HG03095 (cell line): Measurements from ENCODE around the gene EHMT1.

Source experiments
- ATAC-seq: cut with Tn5 transposase; IDR thresholded peaks from one replicate; pipeline ENCODE4 v1.9.1; 2021; ENCODE audit warnings: moderate library complexity; ENCODE audit not compliant: unreplicated experiment

Gene EHMT1

DNA sequence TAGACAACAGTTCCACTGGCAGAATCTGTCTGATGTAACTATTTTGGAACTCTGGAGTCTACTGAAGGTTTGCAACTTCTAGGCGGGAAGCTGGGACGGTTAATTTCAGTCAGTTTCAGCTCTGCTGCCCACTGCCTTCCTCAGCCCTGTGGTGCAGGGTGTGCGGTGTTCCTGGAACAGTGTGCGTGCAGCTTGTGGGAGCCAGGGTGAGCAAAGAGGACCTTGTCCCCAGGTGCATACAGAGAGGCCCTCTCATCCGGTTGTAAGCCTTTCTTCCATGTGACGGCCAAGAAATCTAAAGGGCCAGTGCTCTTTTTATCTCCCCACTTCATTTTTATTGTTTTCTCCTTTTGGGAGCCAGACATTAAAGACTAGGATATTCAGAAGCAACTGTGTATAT is 114.6 kb downstream of the EHMT1 start:
- no peak for ATAC-seq

DNA sequence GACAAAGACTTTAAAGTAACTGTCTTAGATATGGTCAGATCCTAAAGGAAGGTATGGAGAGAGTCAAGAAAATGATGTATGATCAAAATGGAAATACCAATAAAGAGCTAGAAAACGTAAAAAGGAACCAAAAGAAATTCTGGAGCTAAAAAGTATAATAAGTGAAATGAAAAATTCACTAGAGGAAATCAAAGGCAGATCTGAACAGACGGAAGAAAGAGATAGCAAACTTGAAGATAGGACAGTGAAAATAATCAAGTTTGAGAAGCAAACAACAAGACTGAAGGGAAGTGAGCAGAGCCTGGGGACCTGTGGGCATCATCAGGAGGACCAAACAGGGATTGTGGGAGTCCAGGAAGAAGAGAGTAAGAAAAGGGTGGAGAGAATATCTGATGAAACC is 115.4 kb downstream of the EHMT1 start:
- no peak for ATAC-seq

DNA sequence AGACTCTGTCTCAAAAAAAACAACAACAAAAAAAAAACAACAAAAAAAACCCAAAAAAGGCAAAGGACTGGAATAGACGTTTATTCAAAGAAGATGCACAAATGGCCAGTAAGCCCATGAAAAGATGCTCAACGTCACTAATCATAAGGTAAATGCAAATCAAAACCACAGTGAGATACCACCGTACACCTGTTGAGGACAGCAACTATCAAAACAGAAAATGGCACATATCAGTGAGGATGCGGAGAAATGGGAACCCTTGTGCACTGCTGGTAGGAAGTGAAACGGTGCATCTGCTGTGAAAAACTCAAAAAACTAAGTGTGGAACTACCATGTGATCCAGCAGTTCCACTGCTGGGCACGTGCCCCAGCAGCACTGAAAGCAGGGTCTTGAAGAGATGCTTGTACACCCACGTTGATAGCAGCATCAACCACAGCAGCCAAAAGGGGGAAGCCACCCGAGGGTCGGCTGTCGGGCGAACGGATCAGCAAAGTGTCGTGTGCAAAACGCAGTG is 119.4 kb downstream of the EHMT1 start:
- ATAC-seq: peak; percentile 75

DNA sequence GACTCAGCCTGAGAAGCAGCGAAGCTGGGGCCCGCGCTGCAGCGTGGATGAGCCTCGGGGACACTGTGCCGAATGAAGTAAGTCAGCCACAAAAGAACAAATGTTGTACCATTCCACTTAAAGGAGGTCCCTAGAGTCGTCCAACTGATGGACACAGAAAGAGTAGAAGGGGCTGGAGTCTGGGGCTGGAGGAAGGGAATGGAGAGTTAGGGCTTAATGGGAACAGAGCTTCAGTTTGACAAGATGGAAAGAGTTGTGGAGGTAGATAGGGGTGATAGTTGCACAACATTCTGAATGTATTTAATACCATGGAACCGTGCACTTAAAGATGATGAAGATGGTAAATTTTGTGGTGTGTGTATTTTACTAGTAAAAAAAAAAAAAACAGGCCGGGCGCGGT is 119.9 kb downstream of the EHMT1 start:
- no peak for ATAC-seq

DNA sequence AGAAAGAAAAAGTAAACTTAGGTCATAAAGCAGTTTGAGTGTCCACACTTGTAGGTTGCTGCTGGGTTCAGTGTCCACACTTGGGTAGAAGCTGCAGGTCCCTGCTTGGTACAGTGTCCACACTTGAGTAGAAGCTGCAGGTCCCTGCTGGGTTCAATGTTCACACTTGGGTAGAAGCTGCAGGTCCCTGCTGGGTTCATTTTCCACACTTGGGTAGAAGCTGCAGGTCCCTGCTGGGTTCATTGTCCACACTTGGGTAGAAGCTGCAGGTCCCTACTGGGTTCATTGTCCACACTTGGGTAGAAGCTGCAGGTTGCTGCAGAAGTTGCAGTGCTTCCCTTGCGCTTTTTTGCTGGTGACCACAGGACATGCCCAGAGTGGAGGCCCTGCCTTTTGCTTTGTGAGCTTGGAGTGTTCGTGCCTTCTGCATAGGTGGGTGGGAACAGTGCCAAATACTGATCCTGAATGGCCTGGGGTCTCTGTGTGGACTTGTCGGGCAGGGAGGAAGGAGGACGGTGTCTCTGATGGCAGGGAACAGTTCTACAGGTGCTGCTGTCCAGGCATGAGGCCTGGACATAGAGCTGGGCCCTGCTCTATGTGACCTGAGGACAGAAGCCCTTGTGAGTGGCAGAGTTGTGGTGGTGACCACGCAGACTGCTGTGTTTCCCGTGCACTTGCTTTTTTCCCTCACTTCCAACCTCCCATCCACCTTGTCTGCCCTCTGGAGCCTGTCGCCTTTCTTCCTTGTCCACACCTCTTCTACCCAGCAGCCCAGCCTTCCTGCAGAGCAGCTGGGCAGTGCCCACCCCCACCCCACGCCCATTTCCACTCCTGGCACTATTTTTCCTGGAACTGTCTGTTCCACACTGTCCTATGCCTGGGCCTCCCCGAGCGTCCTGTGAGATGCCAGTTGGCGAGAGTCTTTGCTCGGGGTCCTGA is 120.8 kb downstream of the EHMT1 start:
- ATAC-seq: no peak

DNA sequence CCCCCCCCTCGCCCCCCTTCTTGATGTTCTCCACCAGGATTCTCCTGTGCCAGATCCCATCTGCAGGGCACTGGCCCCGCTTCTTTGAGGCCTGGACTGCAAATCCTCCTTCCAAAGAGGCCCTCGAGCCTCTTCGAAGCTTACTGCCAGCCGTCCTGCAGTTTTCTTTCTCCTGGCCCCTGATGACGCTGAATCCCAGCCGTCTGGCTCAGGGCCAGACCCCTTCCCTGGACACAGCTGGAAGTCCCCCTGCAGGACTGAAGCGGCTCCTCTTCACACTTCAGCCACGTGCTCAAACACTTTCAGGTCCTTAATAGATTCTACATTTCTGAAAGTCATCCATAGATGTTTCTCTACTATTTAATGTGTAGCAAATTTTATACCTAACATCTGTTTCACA is 121.5 kb downstream of the EHMT1 start:
- ATAC-seq: no peak

DNA sequence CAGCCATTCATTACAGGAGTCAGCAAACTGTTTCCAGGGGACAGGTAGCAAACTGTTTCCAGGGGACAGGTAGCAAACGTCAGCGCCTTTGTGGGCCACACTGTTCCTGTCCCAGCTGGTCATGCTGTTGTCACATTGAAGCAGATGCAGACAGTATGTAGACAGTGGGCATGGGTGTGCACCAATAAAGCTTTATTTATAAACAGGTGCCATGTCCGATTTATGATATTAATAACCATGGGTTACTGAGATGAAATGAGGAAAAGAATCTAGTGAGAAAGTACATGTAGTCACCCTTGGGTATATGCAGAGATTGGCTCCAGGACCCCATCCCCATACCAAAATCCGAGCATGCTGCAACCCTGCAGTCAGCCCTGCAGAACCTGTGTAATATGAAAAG is 122.5 kb downstream of the EHMT1 start:
- ATAC-seq: no peak

DNA sequence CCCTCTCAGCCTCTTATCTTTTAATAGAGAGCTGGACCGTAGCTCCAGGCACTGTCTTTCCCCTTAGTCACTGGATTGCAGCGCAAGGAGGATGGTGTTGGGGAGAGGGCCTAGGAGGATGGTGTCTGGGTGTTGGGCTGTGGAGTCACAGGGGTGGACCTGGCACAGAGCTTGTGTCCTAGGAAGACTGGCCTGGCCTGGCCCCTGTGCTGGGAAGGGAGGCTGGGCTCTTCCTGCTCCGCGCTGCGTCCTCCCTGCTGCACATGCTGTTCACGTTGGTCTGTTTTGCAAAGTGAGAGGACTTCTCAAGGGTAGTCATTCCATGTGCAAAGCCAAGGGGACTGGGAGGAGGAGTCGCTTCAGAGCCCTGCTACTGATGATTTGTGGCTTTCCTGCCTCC is 123.9 kb downstream of the EHMT1 start:
- no peak for ATAC-seq

DNA sequence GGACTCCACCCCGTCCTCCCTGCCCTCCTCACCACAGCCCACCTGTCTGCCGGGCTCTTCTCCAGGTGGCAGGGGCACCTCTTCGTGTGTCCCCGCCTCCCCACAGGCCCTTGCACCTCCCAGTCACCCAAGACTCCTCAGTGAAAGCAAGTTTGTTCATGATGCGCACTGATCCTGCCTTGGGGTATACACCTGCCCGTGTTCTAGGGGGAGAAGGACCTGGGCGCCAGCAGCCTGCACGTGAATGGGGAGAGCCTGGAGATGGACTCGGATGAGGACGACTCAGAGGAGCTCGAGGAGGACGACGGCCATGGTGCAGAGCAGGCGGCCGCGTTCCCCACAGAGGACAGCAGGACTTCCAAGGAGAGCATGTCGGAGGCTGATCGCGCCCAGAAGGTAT is 124.9 kb downstream of the EHMT1 start:
- ATAC-seq: no peak

DNA sequence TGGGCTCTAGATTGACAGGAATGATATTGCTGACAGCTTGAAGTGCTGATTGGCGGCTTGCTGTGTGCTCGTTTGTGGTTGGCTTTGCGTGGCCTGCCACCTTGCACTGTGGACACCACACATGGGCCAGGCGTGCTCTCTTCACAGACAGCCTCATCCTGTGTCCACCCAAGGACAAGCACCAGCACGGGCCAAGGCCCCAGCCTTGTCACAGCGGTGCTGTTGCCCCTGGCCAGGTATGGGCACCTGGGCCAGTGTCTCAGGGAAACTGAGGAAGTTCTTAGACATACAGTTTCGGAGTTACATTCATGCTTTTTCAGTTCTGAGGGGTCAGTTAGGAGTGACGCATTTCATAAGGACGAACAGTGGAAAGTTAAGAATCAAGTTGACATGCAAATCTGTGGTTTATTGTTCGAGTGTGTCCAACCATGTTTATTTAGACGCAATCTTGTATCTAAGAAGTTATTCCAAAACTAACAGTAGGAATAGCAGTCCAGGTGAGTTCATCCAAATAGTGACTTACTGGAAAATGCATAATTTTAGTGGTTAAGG is 125.9 kb downstream of the EHMT1 start:
- peak; percentile 35 for ATAC-seq

DNA sequence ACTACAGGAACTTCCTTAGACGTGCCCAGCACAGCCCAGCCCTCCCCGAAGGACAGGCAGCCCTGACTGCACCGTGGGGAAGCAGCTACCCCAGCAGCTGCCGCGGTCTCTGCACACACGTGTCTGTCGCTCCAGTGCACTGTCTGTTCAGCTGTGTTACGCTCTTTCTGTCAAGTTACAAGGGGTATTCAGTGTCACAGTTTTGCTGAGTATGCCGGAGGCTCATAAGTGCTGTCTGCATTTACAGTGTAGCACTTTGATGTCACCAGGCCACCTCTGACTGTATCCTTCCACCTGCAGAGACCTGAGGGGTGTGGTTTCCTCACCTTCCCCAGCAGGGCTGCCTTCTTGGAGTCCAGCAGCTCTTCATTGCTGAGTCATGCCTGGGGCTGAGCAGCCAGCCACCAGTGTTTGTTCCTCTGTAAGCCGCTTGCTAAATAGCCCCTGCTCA is 126.8 kb downstream of the EHMT1 start:
- ATAC-seq: peak; percentile 63

DNA sequence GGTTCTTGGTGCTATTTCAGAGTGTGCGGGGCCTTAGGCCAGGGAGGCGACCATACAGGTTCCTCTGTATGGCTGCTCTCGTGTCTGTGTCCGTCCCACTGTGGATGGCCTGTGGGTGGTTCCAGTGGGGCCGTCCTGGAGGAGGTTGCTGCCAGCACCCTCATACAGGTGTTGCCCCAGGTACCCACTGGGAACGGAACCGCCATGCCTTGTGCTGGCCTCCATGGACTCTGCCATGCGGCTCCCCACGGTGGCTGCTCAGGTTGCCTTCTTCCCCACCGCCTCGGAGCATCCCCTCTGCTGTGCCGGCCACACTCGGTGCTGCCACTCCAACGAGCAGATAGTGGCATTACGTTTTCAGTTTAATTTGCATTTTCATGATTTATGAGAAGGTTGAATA is 129.5 kb downstream of the EHMT1 start:
- ATAC-seq: no peak

DNA sequence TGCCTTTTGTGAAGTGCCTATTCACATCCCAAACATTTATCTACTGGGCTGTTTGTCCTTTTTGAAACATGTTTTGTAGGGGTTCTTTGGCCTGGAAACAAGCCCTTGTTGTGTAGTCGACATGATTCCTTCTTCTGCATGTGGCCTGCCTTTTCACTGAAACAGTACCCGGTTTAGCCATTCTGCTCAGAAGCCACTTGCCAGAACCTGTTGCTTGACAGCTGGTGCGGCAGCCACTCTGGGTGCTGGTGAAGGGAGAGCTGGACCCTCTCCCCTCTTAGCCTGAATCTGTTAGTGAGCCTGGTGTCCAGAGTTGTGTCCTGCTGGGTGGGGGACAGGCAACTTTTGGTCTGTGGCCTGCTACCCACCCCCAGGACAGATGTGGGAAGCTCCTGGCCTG is 129.9 kb downstream of the EHMT1 start:
- ATAC-seq: no peak

DNA sequence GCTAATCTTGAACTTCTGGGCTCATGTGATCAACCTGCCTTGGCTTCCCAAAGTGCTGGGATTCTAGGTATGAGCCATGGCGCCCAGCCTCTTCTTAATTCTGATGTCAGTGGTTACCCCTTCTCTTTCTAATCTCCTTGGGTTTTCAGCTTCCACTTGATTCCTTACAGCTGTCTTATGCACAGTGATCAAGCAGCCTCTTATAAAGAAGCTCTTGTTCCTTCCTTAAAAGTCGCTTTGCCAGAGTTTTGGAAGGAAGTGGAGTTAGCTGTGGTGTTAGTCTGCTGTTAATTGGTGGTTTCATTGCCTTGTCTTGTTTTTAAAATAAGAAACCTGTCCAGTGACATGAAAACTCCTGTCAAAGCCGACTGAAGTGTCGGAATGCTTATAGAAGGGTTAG is 130.7 kb downstream of the EHMT1 start:
- ATAC-seq: no peak

DNA sequence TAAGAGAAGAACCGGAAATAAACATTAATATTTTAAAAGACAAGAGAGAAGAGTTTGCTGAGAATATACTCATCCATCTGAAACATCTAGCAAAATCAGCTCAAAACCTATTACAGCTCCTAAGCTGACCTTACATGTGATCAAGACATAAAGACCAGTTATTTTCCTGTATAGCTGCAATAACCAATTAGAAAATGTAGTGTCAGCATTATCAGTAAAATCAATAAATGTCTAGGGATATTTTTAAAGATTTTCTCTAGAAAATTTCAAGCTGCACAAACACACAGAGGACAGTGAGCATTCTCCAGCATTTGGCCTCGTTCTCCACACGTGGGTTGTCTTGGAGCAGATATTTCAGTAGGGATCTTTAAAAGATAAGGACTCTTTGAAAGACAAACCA is 131.2 kb downstream of the EHMT1 start:
- no peak for ATAC-seq

DNA sequence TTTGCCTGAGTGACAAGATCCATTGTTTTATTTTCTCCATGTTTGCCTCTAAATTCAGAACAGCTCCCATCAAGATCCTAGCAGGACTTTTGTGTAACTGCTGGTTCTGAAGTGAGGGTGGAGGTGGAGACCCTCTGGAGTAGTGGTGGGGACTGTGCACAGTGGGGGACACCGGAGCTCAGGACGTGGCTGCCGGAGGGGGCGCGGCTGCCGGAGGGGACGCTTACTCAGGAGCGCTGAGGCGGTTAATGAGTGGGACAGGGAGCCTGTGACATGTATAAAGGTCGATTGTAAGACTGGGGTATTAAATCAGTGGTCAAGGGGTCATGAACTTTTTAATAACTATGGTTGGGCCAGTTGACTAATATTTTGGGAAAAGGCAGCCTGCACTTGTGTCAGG is 131.8 kb downstream of the EHMT1 start:
- no peak for ATAC-seq

DNA sequence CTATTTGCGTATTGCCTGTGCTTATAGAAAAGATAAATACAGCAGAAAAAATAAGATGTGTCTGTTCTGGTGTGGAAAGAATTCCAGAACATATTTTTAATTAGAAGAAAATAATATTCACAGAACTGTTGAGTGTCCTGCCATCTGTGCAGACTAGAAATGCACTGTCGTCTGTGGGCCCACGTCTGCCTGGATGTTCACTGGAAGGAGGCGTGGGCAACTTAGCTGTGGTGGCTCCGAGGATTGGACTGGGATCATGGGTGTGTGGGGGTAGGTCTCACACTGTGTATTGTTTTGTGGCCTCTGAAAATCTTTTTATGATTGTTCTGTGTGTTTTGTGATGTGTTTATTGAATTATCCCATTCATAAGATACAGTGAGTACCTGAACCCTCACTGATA is 132.8 kb downstream of the EHMT1 start:
- no peak for ATAC-seq

DNA sequence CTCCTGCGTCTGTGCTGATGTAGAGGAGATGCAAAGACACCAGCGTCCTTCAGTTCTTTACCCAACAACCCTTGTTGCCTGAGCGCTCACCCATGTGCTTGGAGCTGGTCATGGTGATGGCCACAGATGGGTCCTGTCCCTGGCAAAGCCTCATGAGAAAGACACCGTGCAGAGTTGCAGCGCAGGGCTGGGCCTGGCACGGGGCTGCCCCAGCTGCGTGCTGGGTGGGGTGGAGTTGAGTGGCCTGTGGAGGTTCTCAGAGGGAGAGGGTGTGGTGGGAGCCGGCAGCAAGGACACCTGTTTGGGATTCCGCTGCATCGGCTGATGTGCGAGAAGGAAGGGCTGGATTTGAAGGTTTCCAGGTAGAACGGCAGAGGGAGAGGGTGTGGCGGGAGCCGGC is 133.6 kb downstream of the EHMT1 start:
- ATAC-seq: no peak

DNA sequence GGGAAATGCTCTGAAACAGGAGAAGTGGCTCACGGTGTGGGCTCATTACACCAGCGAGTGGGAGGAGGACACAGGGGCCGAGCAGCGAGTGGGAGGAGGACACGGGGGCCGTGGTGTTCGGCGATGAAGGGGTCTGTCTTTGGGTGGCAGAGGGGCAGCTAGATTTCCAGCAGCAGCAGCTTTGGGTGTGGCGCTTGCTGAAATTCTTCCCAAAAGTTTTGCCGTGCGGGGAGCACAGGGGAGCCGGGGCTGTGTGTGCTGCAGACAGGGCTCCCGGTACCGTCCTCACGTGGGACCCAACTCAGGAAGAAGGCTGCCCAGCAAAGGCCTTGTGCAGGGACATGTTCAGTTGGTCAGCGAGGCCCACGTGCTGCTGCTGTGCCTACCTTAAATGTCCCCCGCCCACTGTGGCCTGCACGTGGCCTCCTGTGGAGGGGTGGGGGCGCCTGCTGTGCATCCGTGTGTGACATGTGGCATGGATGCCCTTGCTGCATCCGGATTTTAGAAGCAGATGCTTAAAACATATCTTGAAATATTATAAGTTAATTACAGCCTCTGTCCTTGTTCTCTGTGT is 134.5 kb downstream of the EHMT1 start:
- ATAC-seq: no peak

DNA sequence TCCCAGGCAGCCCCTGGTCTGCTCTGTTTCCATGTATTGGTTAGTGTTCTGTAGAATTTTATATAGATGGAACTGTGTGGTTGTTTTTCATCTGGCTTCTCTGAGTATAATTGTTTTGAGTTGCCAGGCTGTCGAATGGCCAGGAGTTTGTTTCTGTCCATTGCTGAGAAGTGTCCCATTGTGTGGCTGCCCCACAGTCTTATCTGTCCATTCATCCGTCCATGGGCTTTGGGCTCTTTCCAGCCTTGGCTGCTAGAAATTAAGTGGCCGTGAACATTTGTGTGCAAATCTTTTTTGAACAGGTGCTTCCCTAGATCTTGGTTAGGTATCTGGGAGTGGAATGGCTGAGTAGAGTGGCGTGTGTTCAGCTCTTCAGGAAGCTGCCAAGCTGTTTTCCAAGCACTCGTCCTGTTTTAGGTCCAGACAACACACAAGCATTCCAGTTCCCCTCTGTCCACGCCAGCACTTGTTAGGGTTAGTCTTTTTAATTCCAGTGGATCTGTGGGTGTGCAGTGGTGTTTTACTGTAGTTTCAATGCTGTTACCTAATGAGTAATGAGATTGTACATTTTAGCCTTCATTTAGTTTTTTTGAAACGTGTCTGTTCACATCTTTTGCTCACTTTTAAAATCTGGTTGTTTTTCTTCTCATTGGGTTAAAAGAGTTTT is 136.6 kb downstream of the EHMT1 start:
- ATAC-seq: no peak

DNA sequence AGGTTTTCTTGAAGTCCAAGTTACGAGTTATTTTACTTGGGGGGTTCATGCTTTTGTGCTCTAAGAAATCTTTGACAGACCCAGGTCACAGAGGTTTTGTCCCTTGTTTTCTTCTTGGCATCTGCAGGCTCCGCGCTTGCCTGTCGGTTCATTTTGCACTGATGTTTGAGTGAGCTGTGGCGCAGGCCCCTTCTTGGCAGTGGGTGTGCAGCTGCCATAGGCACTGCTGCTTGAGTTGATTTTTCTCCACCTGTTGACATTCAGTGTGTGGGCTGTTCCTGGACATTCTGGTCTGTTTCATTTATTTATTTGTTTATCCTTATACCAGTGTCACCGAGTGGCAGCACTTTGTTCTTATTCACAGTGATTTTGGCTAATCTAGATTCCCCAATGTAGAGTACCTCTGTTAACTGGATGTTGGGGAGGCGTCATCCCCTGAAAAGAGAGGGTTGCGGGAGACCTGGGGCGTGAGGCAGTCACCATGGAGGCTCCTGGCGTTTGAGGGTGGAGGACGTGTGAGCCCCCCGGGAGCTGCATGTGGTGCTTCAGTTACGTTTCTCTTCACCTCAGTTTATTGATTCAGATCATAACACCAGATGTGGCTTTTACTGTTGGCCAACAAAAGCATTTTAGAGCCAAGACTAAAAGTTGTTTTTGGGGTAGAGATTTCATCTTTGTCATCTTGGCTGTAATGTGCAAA is 137.4 kb downstream of the EHMT1 start:
- ATAC-seq: no peak
